ENCODE results near the gene ACSF3. TPM values are rescaled to one million over a fixed set of nuclear protein-coding genes. Genes with fewer than 3 reads are reported as not detected.

Gene ACSF3
- total RNA-seq, 1 donor from 2014 or later, result 14.5 TPM

DNA sequence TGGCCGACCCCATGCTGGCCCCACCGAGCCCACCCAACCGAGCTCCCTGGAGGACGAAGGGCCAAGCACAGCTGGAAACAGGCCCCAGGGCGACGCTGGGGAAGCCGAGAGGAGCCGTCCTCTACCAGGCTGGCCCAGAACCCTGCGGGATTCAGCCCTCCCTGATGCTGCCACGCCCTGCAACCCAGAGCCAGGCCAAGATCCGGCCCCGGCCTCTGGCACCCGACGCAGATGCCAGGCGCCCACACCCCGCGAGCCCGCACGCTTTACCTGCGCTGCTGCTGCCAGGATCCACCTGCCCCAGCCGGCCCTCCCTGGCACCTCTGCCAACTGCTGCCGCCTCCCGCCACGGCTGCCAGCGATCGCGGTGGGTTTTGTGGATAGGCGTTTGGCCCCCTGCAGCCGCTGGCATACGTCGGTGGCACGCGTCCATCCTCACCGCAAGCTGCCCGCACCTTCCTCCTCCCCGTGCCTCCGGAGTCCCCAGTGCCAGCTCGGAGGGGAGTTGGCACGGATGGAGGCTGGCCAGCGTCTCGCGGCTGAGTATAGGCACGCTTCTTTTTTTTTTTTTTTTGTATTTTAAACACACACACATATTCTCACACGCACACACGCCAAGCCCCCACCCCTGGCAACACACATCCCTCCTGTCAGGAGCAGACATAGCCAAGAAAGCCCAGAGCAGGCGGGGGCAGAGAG, 41.3 kb upstream of the ACSF3 start:
- no peak for DNase-seq (ENCODE audit: low spot score)
- H3K9ac ChIP-seq, result no peak overlapping the region
- no peak overlapping the region for H3K4me2 ChIP-seq
- no peak overlapping the region for H2AFZ ChIP-seq (replicated peaks)
- H3K4me1 ChIP-seq, result peaks cover 6% of the 10 kb centered on the region
- no peaks in the 10 kb centered on the region for H3K9me3 Mint-ChIP-seq
- no peaks in the 10 kb centered on the region for H3K27me3 ChIP-seq
- no peak overlapping the region for H3K27ac ChIP-seq
- no peak overlapping the region for H3K4me3 ChIP-seq
- H3K79me2 ChIP-seq (ENCODE audit: low read depth), result no peaks in the 10 kb centered on the region
- no peaks in the 10 kb centered on the region for H3K36me3 Mint-ChIP-seq
- H3K27me3 Mint-ChIP-seq (ENCODE audit: insufficient read depth, low read depth), result peaks cover 4% of the 10 kb centered on the region
- H3K4me1 Mint-ChIP-seq, result peaks cover 15% of the 10 kb centered on the region
- TF ChIP-seq EZH2 (IDR thresholded peaks at IDR 0.05), result no peak
- no peak for TF ChIP-seq EZH2phosphoT487 (IDR thresholded peaks at IDR 0.05)
- TF ChIP-seq, protein P1, sequence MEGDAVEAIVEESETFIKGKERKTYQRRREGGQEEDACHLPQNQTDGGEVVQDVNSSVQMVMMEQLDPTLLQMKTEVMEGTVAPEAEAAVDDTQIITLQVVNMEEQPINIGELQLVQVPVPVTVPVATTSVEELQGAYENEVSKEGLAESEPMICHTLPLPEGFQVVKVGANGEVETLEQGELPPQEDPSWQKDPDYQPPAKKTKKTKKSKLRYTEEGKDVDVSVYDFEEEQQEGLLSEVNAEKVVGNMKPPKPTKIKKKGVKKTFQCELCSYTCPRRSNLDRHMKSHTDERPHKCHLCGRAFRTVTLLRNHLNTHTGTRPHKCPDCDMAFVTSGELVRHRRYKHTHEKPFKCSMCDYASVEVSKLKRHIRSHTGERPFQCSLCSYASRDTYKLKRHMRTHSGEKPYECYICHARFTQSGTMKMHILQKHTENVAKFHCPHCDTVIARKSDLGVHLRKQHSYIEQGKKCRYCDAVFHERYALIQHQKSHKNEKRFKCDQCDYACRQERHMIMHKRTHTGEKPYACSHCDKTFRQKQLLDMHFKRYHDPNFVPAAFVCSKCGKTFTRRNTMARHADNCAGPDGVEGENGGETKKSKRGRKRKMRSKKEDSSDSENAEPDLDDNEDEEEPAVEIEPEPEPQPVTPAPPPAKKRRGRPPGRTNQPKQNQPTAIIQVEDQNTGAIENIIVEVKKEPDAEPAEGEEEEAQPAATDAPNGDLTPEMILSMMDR (IDR thresholded peaks at IDR 0.05), result no peak
- no peaks in the 10 kb centered on the region for H3F3A ChIP-seq (ENCODE audit: low read depth)
- H3K36me3 ChIP-seq, result no peaks in the 10 kb centered on the region
- H3K9me3 ChIP-seq (ENCODE audit: low read depth), result no peaks in the 10 kb centered on the region
- H3K27ac Mint-ChIP-seq, result no peak overlapping the region
- no peak overlapping the region for H3K4me3 Mint-ChIP-seq
- H4K20me1 ChIP-seq (ENCODE audit: low read depth), result no peaks in the 10 kb centered on the region

DNA sequence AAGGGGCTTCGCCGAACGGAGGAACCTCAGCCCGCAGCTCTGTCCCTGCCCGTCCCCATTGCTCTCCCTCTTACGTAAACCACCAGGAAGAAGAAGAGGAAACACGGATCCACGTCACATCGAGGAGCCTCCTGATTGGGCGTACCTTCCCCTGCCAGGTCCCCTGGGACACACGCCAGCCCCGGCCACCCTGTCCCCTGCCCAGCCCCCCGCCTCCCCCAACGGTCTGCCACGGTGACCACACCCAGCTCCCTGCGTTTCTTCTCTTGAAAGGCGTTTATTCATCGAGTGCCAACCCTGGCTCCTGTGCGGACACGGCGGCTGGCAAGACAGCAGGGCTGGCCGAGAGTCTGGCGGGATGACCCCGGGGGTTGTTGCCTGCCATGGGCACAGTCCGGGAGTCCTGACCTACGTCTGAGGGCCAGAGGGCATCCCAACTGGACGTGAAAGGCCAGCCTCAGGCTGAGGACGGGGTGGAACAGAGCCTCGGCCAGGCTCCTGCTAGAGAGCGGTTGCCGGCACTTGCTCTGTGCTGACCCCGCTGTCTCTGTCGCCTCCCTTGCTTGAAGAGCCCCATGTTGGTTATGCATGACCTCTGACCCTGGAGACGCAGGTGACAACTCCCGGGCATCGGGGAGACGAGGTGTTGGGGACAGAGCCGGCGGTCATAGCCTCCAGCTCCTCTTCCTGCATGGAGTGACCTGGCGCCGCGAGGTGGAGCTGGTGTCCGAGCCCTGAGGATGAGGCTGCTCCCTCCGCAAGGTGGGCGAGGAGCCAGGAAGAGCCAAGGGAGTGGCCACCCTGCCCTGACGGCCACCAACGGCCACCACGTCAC, 40.5 kb upstream of the ACSF3 start:
- no peak for DNase-seq (ENCODE audit: low spot score)
- no peaks in the 10 kb centered on the region for H3K9me3 Mint-ChIP-seq
- no peak overlapping the region for H3K4me3 Mint-ChIP-seq
- Histone ChIP-seq H3F3A (ENCODE audit: low read depth) (no peaks in the 10 kb centered on the region), H3K27ac (no peak overlapping the region), H3K9ac (no peak overlapping the region), H3K4me1 (peaks cover 3% of the 10 kb centered on the region), H4K20me1 (ENCODE audit: low read depth) (no peaks in the 10 kb centered on the region), H3K36me3 (no peaks in the 10 kb centered on the region), H3K79me2 (ENCODE audit: low read depth) (no peaks in the 10 kb centered on the region), H3K4me2 (no peak overlapping the region), H3K4me3 (no peak overlapping the region), H3K27me3 (no peaks in the 10 kb centered on the region), H3K9me3 (ENCODE audit: low read depth) (no peaks in the 10 kb centered on the region), H2AFZ (replicated peaks) (no peak overlapping the region)
- peaks cover 4% of the 10 kb centered on the region for H3K27me3 Mint-ChIP-seq (ENCODE audit: insufficient read depth, low read depth)
- peaks cover 12% of the 10 kb centered on the region for H3K4me1 Mint-ChIP-seq
- TF ChIP-seq EZH2 (IDR thresholded peaks at IDR 0.05) (no peak), EZH2phosphoT487 (IDR thresholded peaks at IDR 0.05) (no peak)
- TF ChIP-seq, protein P1 (IDR thresholded peaks at IDR 0.05), result no peak
- H3K36me3 Mint-ChIP-seq, result no peaks in the 10 kb centered on the region
- no peak overlapping the region for H3K27ac Mint-ChIP-seq

DNA sequence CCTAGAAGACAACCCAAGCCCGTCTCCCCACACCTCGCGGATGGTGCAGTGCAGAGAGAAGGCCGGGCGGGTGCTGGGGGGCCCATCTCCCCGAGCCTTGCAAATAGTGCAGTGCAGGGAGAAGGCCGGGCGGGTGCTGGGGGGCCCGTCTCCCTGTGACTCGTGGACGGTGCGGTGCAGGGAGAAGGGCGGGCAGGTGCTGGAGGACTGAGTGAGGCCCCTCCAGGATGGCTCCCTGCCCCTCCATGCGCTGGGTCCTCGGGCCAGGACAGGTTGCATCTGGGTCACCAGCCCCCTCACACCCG, 40.0 kb upstream of the ACSF3 start:
- Mint-ChIP-seq H3K9me3 (no peaks in the 10 kb centered on the region), H3K27me3 (ENCODE audit: insufficient read depth, low read depth) (peaks cover 4% of the 10 kb centered on the region), H3K27ac (no peak overlapping the region), H3K4me1 (peaks cover 12% of the 10 kb centered on the region), H3K36me3 (no peaks in the 10 kb centered on the region), H3K4me3 (no peak overlapping the region)
- no peaks in the 10 kb centered on the region for H3K4me1 ChIP-seq
- no peak overlapping the region for H3K4me2 ChIP-seq
- H3K36me3 ChIP-seq, result no peaks in the 10 kb centered on the region
- H3F3A ChIP-seq (ENCODE audit: low read depth), result no peaks in the 10 kb centered on the region
- H3K9me3 ChIP-seq (ENCODE audit: low read depth), result no peaks in the 10 kb centered on the region
- no peak overlapping the region for H3K4me3 ChIP-seq
- no peak for TF ChIP-seq EZH2phosphoT487 (IDR thresholded peaks at IDR 0.05)
- TF ChIP-seq, protein P1 (IDR thresholded peaks at IDR 0.05), result no peak
- TF ChIP-seq EZH2 (IDR thresholded peaks at IDR 0.05), result no peak
- H3K27ac ChIP-seq, result no peak overlapping the region
- no peak overlapping the region for H3K9ac ChIP-seq
- H3K79me2 ChIP-seq (ENCODE audit: low read depth), result no peaks in the 10 kb centered on the region
- H4K20me1 ChIP-seq (ENCODE audit: low read depth), result no peaks in the 10 kb centered on the region
- DNase-seq (ENCODE audit: low spot score), result no peak
- no peak overlapping the region for H2AFZ ChIP-seq (replicated peaks)
- H3K27me3 ChIP-seq, result no peaks in the 10 kb centered on the region

Measured in neural progenitor cell (in vitro differentiated cells).